ENCODE measurements around the gene SCO2.

SCO2 gene

GRCh38 chr22:50526834-50527801 is 1.7 kb upstream of the SCO2 start:
- TF ChIP-seq ZNF37A (tag by site-specific recombination; IDR thresholded peaks at IDR 0.05) (no peak), SP2 (tag by site-specific recombination; IDR thresholded peaks at IDR 0.05) (peak; percentile 60), KLF17 (tag by site-specific recombination; IDR thresholded peaks at IDR 0.05) (0 out of 2 replicates have a peak, but pooled peaks have one; percentile 19), ZNF596 (tag by site-specific recombination; IDR thresholded peaks at IDR 0.05) (no peak), GLIS2 (tag by site-specific recombination; IDR thresholded peaks at IDR 0.05) (peak; percentile 15; the same call in 1 of the 2 replicates), ZNF623 (tag by site-specific recombination; IDR thresholded peaks at IDR 0.05) (no peak), ZNF169 (tag by site-specific recombination; IDR thresholded peaks at IDR 0.05) (no peak), HIC1 (tag by site-specific recombination; IDR thresholded peaks at IDR 0.05) (0 out of 2 replicates have a peak, but pooled peaks have one; percentile 20), REPIN1 (tag by site-specific recombination; IDR thresholded peaks at IDR 0.05; ENCODE audit: low read depth) (no peak), ZIC2 (tag by site-specific recombination; IDR thresholded peaks at IDR 0.05) (peak; percentile 30), PBX3 (CRISPR knock-in tag; IDR thresholded peaks at IDR 0.05) (0 out of 2 replicates have a peak, but pooled peaks have one; percentile 37), ZNF488 (tag by site-specific recombination; IDR thresholded peaks at IDR 0.05) (no peak), ZNF10 (tag by site-specific recombination; IDR thresholded peaks at IDR 0.05) (no peak)
- Histone ChIP-seq H3K4me1 (ENCODE audit: control insufficient read depth, insufficient read depth, low read length) (no peaks in the 10 kb centered on the region; the same call in 1 of the 2 replicates), H3K27ac (ENCODE audit: extremely low read depth, low read depth, low read length) (peak overlapping the region; percentile 90; the same call in 1 of the 2 replicates), H3K36me3 (ENCODE audit: control insufficient read depth in 2 of 2, insufficient read depth in 1 of 2, low read length in 2 of 2) (peaks cover 0 to 25% of the 10 kb centered on the region in 2 experiments; a peak in 1 of 3 replicates), H3K4me3 (ENCODE audit: low read depth, low read length) (peak overlapping the region; percentile 79; the same call in 1 of the 2 replicates), H3K9me3 (ENCODE audit: control insufficient read depth, insufficient read depth, low read depth, low read length) (no peaks in the 10 kb centered on the region)
- ChIA-PET CTCF (interaction anchor here (0.7 to 1.1 kb wide), 2 partner anchors 9 to 28 kb away, joined by 3 to 4 read pairs; no protein-coding TSS in a partner anchor), POLR2A (interaction anchor here (0.6 to 2.1 kb wide), 2 partner anchors 24 to 94 kb away, joined by 6 to 14 read pairs; no protein-coding TSS in a partner anchor)

GRCh38 chr22:50526108-50526833 is 873 bp upstream of the SCO2 start:
- Histone ChIP-seq H3K9me3 (ENCODE audit: control insufficient read depth, insufficient read depth, low read depth, low read length) (no peaks in the 10 kb centered on the region), H3K36me3 (ENCODE audit: control insufficient read depth in 2 of 2, insufficient read depth in 1 of 2, low read length in 2 of 2) (peaks cover 0 to 34% of the 10 kb centered on the region in 2 experiments; a peak in 1 of 3 replicates), H3K4me1 (ENCODE audit: control insufficient read depth, insufficient read depth, low read length) (no peaks in the 10 kb centered on the region; the same call in 1 of the 2 replicates), H3K27ac (ENCODE audit: extremely low read depth, low read depth, low read length) (peak overlapping the region; percentile 90), H3K4me3 (ENCODE audit: low read depth, low read length) (peak overlapping the region; percentile 79)
- POLR2A ChIA-PET = interaction anchor here (0.7 to 5.3 kb wide), 35 partner anchors 9 to 759 kb away, joined by 3 to 189 read pairs (median 5); partner anchors contain the start of genes ARSA, CHKB, CPT1B and HDAC10
- CTCF ChIA-PET = interaction anchor here (0.6 to 2.7 kb wide), 43 partner anchors 8 to 592 kb away, joined by 3 to 37 read pairs (median 5); partner anchors contain the start of genes KLHDC7B, LMF2, NCAPH2 and SYCE3
- TF ChIP-seq SETDB1 (IDR thresholded peaks at IDR 0.05; ENCODE audit: insufficient read length, low read length) (no peak), HOXC10 (CRISPR knock-in tag; IDR thresholded peaks at IDR 0.05) (0 out of 2 replicates have a peak, but pooled peaks have one; percentile 37), ZNF37A (tag by site-specific recombination; IDR thresholded peaks at IDR 0.05) (no peak), YY2 (tag by site-specific recombination; IDR thresholded peaks at IDR 0.05) (0 out of 2 replicates have a peak, but pooled peaks have one; percentile 29), ZNF449 (tag by site-specific recombination; IDR thresholded peaks at IDR 0.05) (peak; percentile 88), ZBTB6 (tag by site-specific recombination; IDR thresholded peaks at IDR 0.05) (0 out of 2 replicates have a peak, but pooled peaks have one; percentile 7), ZNF549 (tag by site-specific recombination; IDR thresholded peaks at IDR 0.05) (no peak), SCRT1 (tag by site-specific recombination; IDR thresholded peaks at IDR 0.05; ENCODE audit: borderline replicate concordance) (no peak), SP3 (tag by site-specific recombination; IDR thresholded peaks at IDR 0.05) (no peak; the same call in 1 of the 2 replicates), SP7 (tag by site-specific recombination; IDR thresholded peaks at IDR 0.05) (no peak; the same call in 1 of the 2 replicates), SALL2 (tag by site-specific recombination; IDR thresholded peaks at IDR 0.05; ENCODE audit: borderline replicate concordance) (no peak)
